Measurements from ENCODE around the gene OR4X1. TPM values are rescaled to one million over a fixed set of nuclear protein-coding genes. Genes with fewer than 3 reads are reported as not detected.

The OR4X1 gene
- total and polyA plus RNA-seq, 12 donors = not detected

GRCh38 chr11:48261600-48261999 lies 2.1 kb upstream of the OR4X1 start:
- H3K27me3 ChIP-seq = no peaks in the 10 kb centered on the region
- no peak overlapping the region for H3K4me3 ChIP-seq
- DNase-seq = no peak
- H3K36me3 ChIP-seq (replicated peaks in 1 of 2) = no peaks in the 10 kb centered on the region
- H3K27ac ChIP-seq = no peak overlapping the region
- 64 to 75% (median 70%) methylated on average over 2 of the region's 2 CpGs for WGBS, 4 donors
- H3K4me1 ChIP-seq (replicated peaks in 1 of 2) = no peaks in the 10 kb centered on the region
- TF ChIP-seq CTCF (IDR thresholded peaks at IDR 0.05) (no peak), POLR2A (IDR thresholded peaks at IDR 0.05) (no peak)
- no peaks in the 10 kb centered on the region for H3K9me3 ChIP-seq (replicated peaks in 1 of 3)
- intact Hi-C loops (cut with DNase I) = no loop called here

- no peak overlapping the region for H3K4me3 ChIP-seq
- H3K27ac ChIP-seq = no peak overlapping the region
- DNase-seq = no peak
- no peaks in the 10 kb centered on the region for H3K36me3 ChIP-seq (replicated peaks in 1 of 2)
- no peaks in the 10 kb centered on the region for H3K27me3 ChIP-seq
- intact Hi-C loops (cut with DNase I) = no loop called here
- no peaks in the 10 kb centered on the region for H3K9me3 ChIP-seq (replicated peaks in 1 of 3)
- WGBS, 4 donors = 55 to 79% (median 65%) methylated on average over 3 of the region's 3 CpGs
- no peaks in the 10 kb centered on the region for H3K4me1 ChIP-seq (replicated peaks in 1 of 2)
- TF ChIP-seq POLR2A (IDR thresholded peaks at IDR 0.05) (no peak), CTCF (IDR thresholded peaks at IDR 0.05) (no peak)
Measured at GRCh38 chr11:48270621-48271020, 7.0 kb downstream of the OR4X1 start.

- H3K4me1 ChIP-seq (replicated peaks in 1 of 2) = no peaks in the 10 kb centered on the region
- WGBS, 4 donors = 10 to 36% (median 21%) methylated on average over 1 of the region's 1 CpG
Measured at GRCh38 chr11:48272606-48273005, 8.9 kb downstream of the OR4X1 start.

GRCh38 chr11:48305923-48306322 lies 42.3 kb downstream of the OR4X1 start, which contains the start of gene OR4S1:
TSS of gene OR4S1 (plus strand) at chr11:48306223. CDS start at chr11:48306223, 0 bp downstream.
- no peak within 1 kb of the TSS for H3K27ac ChIP-seq
- WGBS, 4 donors = 63 to 75% (median 72%) methylated on average over 1 of the region's 1 CpG
- TF ChIP-seq CTCF (IDR thresholded peaks at IDR 0.05) = no peak
- TF ChIP-seq POLR2A (IDR thresholded peaks at IDR 0.05) = no peak
- no peaks in the 10 kb centered on the region for H3K27me3 ChIP-seq
- no peaks in the 10 kb centered on the region for H3K4me1 ChIP-seq (replicated peaks in 1 of 2)
- no peaks in the 10 kb centered on the region for H3K9me3 ChIP-seq (replicated peaks in 1 of 3)
- H3K36me3 ChIP-seq (replicated peaks in 1 of 2) = no peaks in the 10 kb centered on the region
- intact Hi-C loops (cut with DNase I) = no loop called here
- DNase-seq = no peak
- no peak within 1 kb of the TSS for H3K4me3 ChIP-seq

More at GRCh38 chr11:48272606-48273005, 8.9 kb downstream of the OR4X1 start:
- Histone ChIP-seq H3K9me3 (replicated peaks in 1 of 3) (no peaks in the 10 kb centered on the region), H3K27me3 (no peaks in the 10 kb centered on the region), H3K4me3 (no peak overlapping the region), H3K36me3 (replicated peaks in 1 of 2) (no peaks in the 10 kb centered on the region), H3K27ac (no peak overlapping the region)
- no peak for DNase-seq
- TF ChIP-seq POLR2A (IDR thresholded peaks at IDR 0.05) (no peak), CTCF (IDR thresholded peaks at IDR 0.05) (no peak)
- intact Hi-C loops (cut with DNase I) = no loop called here
